Small intestine (tissue), 7 donors: ENCODE results near the gene POU2F2. TPM values are rescaled to one million over a fixed set of nuclear protein-coding genes. Genes with fewer than 3 reads are reported as not detected.

Experiments used
- DNase-seq, 2 donors: peaks; one replicate each; pipeline versions ENCODE4 v3.0.0 to v3.0.0-alpha.2; 2013
- FAIRE-seq: peaks from 2 replicates; lab custom pipeline; 2012; peaks lifted over from hg19 to GRCh38; lab: Jason Lieb, UNC
- H3K27ac ChIP-seq, 3 donors: one replicate each; pipeline ENCODE4 v1.5.1; 2013; ENCODE audit warnings: low read length in 2 of 3, mild to moderate bottlenecking in 2 of 3, control low read depth in 1 of 3, inconsistent platforms in 1 of 3, low read depth in 1 of 3, moderate library complexity in 1 of 3
- H3K27me3 ChIP-seq, 3 donors: one replicate each; pipeline ENCODE4 v1.6.1; 2013; ENCODE audit warnings: low read length in 3 of 3, inconsistent platforms in 1 of 3; ENCODE audit not compliant: control insufficient read depth in 3 of 3, insufficient read depth in 3 of 3
- H3K36me3 ChIP-seq, 3 donors: one replicate each; pipeline ENCODE4 v1.6.1; 2013; ENCODE audit warnings: low read length in 3 of 3, inconsistent platforms in 1 of 3, low read depth in 1 of 3, mild to moderate bottlenecking in 1 of 3, moderate library complexity in 1 of 3; ENCODE audit not compliant: control insufficient read depth in 3 of 3, insufficient read depth in 2 of 3
- H3K4me1 ChIP-seq, 3 donors: one replicate each; pipeline ENCODE4 v1.6.1; 2013; ENCODE audit warnings: low read length in 2 of 3, inconsistent platforms in 1 of 3, low read depth in 1 of 3, mild to moderate bottlenecking in 1 of 3, moderate library complexity in 1 of 3; ENCODE audit not compliant: control insufficient read depth in 3 of 3, insufficient read depth in 2 of 3
- H3K4me3 ChIP-seq, 3 donors: one replicate each; pipeline ENCODE4 v1.5.1; 2013; ENCODE audit warnings: low read length in 3 of 3, control low read depth in 1 of 3, inconsistent platforms in 1 of 3, low read depth in 1 of 3, mild to moderate bottlenecking in 1 of 3, moderate library complexity in 1 of 3
- H3K9me3 ChIP-seq, 2 donors: one replicate each; pipeline ENCODE4 v1.6.1; 2013; ENCODE audit warnings: low read depth in 1 of 2, low read length in 1 of 2; ENCODE audit not compliant: control insufficient read depth in 2 of 2, insufficient read depth in 1 of 2
- WGBS, 3 donors: extraction: QIAGEN DNeasy Blood & Tissue Kit; methylation state at CpG; one replicate each; pipeline ENCODE4 v1.1.7; 2013; 5-methylcytosine and 5-hydroxymethylcytosine counted together
- polyA plus RNA-seq, 4 donors: library from polyadenylated mRNA; stranded (reverse) in 3 of 4; unstranded in 1 of 4; fragments of 200-250 nt in 3 of 4; fragments of 120-200 nt in 1 of 4; gene quantifications; one replicate each; pipeline versions ENCODE4 v1.2.1 to v1.2.3, GENCODE V29; 2013
- donor health status: healthy with polysubstance abuse.
- donor health status: control.
- donor health status: control.
- donor health status: Bipolar disorder and iron deficiency.
- donor health status: healthy.

The POU2F2 gene
- polyA plus RNA-seq, 4 donors = 0.45 to 2.7 (median 1.9) TPM

GRCh38 chr19:42152910-42153671, 20.8 kb upstream of the POU2F2 start:
- FAIRE-seq (no peak), DNase-seq (no peak)
- Histone ChIP-seq H3K4me3 (no peak overlapping the region), H3K27me3 (peaks cover 2 to 61% (median 17%) of the 10 kb centered on the region in 3 donors), H3K4me1 (no peaks in the 10 kb centered on the region), H3K9me3 (no peaks in the 10 kb centered on the region), H3K27ac (no peak overlapping the region), H3K36me3 (no peaks in the 10 kb centered on the region)
- WGBS, 3 donors = 86 to 90% (median 87%) methylated on average over 21 to 25 of the region's 25 CpGs

GRCh38 chr19:42151782-42152684, 19.8 kb upstream of the POU2F2 start:
- H3K4me3 ChIP-seq = no peak overlapping the region
- no peak overlapping the region for H3K27ac ChIP-seq
- no peaks in the 10 kb centered on the region for H3K36me3 ChIP-seq
- 45 to 62% (median 49%) methylated on average over 20 of the region's 20 CpGs for WGBS, 3 donors
- DNase-seq (no peak), FAIRE-seq (no peak)
- no peaks in the 10 kb centered on the region for H3K9me3 ChIP-seq
- H3K4me1 ChIP-seq = no peaks in the 10 kb centered on the region
- H3K27me3 ChIP-seq = peaks cover 2 to 63% (median 20%) of the 10 kb centered on the region in 3 donors

- peaks cover 2 to 65% (median 20%) of the 10 kb centered on the region in 3 donors for H3K27me3 ChIP-seq
- H3K36me3 ChIP-seq = no peaks in the 10 kb centered on the region
- 24 to 36% (median 29%) methylated on average over 6 to 9 of the region's 9 CpGs for WGBS, 3 donors
- DNase-seq = no peak
- no peak for FAIRE-seq
- H3K4me3 ChIP-seq = no peak overlapping the region
- H3K27ac ChIP-seq = no peak overlapping the region
- H3K4me1 ChIP-seq = no peaks in the 10 kb centered on the region
- H3K9me3 ChIP-seq = no peaks in the 10 kb centered on the region
Measured at GRCh38 chr19:42150911-42151361, 18.7 kb upstream of the POU2F2 start.

GRCh38 chr19:42150364-42150763, 18.1 kb upstream of the POU2F2 start:
- Histone ChIP-seq H3K4me1 (no peaks in the 10 kb centered on the region), H3K36me3 (no peaks in the 10 kb centered on the region), H3K27me3 (peaks cover 2 to 60% (median 20%) of the 10 kb centered on the region in 3 donors), H3K4me3 (no peak overlapping the region), H3K27ac (no peak overlapping the region), H3K9me3 (no peaks in the 10 kb centered on the region)
- 12 to 42% (median 18%) methylated on average over 9 to 17 of the region's 17 CpGs for WGBS, 3 donors
- no peak for DNase-seq
- no peak for FAIRE-seq

GRCh38 chr19:42149447-42150202, 17.4 kb upstream of the POU2F2 start:
- no peaks in the 10 kb centered on the region for H3K36me3 ChIP-seq
- H3K27ac ChIP-seq = no peak overlapping the region
- FAIRE-seq (no peak), DNase-seq (no peak)
- peaks cover 2 to 55% (median 20%) of the 10 kb centered on the region in 3 donors for H3K27me3 ChIP-seq
- H3K4me3 ChIP-seq = no peak overlapping the region
- WGBS, 3 donors = 36 to 43% (median 40%) methylated on average over 5 of the region's 5 CpGs
- no peaks in the 10 kb centered on the region for H3K9me3 ChIP-seq
- no peaks in the 10 kb centered on the region for H3K4me1 ChIP-seq

GRCh38 chr19:42148266-42148665, 16.0 kb upstream of the POU2F2 start:
- no peaks in the 10 kb centered on the region for H3K9me3 ChIP-seq
- no peak overlapping the region for H3K27ac ChIP-seq
- FAIRE-seq = no peak
- no peak overlapping the region for H3K4me3 ChIP-seq
- H3K36me3 ChIP-seq = no peaks in the 10 kb centered on the region
- H3K27me3 ChIP-seq = peaks cover 0 to 45% (median 19%) of the 10 kb centered on the region in 3 donors
- 66 to 76% (median 71%) methylated on average over 5 of the region's 5 CpGs for WGBS, 3 donors
- no peak for DNase-seq
- no peaks in the 10 kb centered on the region for H3K4me1 ChIP-seq

GRCh38 chr19:42143341-42144234, 11.3 kb upstream of the POU2F2 start:
- Histone ChIP-seq H3K4me1 (no peaks in the 10 kb centered on the region), H3K27me3 (peaks cover 0 to 21% (median 6%) of the 10 kb centered on the region in 3 donors), H3K9me3 (no peaks in the 10 kb centered on the region), H3K4me3 (no peak overlapping the region), H3K27ac (no peak overlapping the region), H3K36me3 (no peaks in the 10 kb centered on the region)
- WGBS, 3 donors = 55 to 69% (median 58%) methylated on average over 14 of the region's 14 CpGs
- DNase-seq (peak in 1 of 2 donors; percentile 37), FAIRE-seq (no peak)
